ENCODE results near the gene OR14A16. TPM values are rescaled to one million over a fixed set of nuclear protein-coding genes. Genes with fewer than 3 reads are reported as not detected.

OR14A16 gene
- total RNA-seq, 2 experiments from 2014 or later, result not detected

- H3K27ac Mint-ChIP-seq, result no peak overlapping the region
Observed at GRCh38 chr1:247822060-247822459, 1.9 kb downstream of the OR14A16 start.

GRCh38 chr1:247812637-247813036 lies 11.3 kb downstream of the OR14A16 start:
- intact Hi-C loops (cut with DNase I, micrococcal nuclease), result no loop called here
- DNase-seq (no peak), ATAC-seq (ENCODE audit: poor library complexity) (no peak)
- no peaks in the 10 kb centered on the region for H3K36me3 ChIP-seq (ENCODE audit: insufficient read depth, low read length)
- Mint-ChIP-seq H3K36me3 (ENCODE audit: low read depth) (no peaks in the 10 kb centered on the region), H3K27me3 (no peaks in the 10 kb centered on the region), H3K4me1 (ENCODE audit: low read depth) (no peaks in the 10 kb centered on the region), H3K9me3 (no peaks in the 10 kb centered on the region), H3K4me3 (no peak overlapping the region), H3K27ac (no peak overlapping the region)
- no peak for TF ChIP-seq CTCF (IDR thresholded peaks at IDR 0.05)
- H3K27ac ChIP-seq (ENCODE audit: low read depth in 1 of 2, low read length in 2 of 2), result no peak overlapping the region
- POLR2A ChIA-PET, result no interaction called here
- no peaks in the 10 kb centered on the region for H3K27me3 ChIP-seq (ENCODE audit: control insufficient read depth in 1 of 2, insufficient read depth in 2 of 2, low read length in 2 of 2)
- no peak overlapping the region for H3K4me3 ChIP-seq (ENCODE audit: low read length)
- no peaks in the 10 kb centered on the region for H3K4me1 ChIP-seq (ENCODE audit: insufficient read depth, low read length)
- CTCF ChIA-PET, result no interaction called here
- H3K9me3 ChIP-seq (ENCODE audit: control insufficient read depth in 1 of 2, insufficient read depth in 1 of 2, low read length in 2 of 2), result peaks cover 0 to 3% of the 10 kb centered on the region in 2 experiments

More at GRCh38 chr1:247822060-247822459, 1.9 kb downstream of the OR14A16 start:
- Mint-ChIP-seq H3K4me3 (no peak overlapping the region), H3K9me3 (no peaks in the 10 kb centered on the region), H3K27me3 (no peaks in the 10 kb centered on the region), H3K36me3 (ENCODE audit: low read depth) (no peaks in the 10 kb centered on the region), H3K4me1 (ENCODE audit: low read depth) (no peaks in the 10 kb centered on the region)
- ATAC-seq (ENCODE audit: poor library complexity) (no peak), DNase-seq (no peak)
- TF ChIP-seq CTCF (IDR thresholded peaks at IDR 0.05), result no peak
- intact Hi-C loops (cut with DNase I, micrococcal nuclease), result no loop called here
- Histone ChIP-seq H3K4me3 (ENCODE audit: low read length) (no peak overlapping the region), H3K27ac (ENCODE audit: low read depth in 1 of 2, low read length in 2 of 2) (no peak overlapping the region), H3K9me3 (ENCODE audit: control insufficient read depth in 1 of 2, insufficient read depth in 1 of 2, low read length in 2 of 2) (no peaks in the 10 kb centered on the region), H3K4me1 (ENCODE audit: insufficient read depth, low read length) (no peaks in the 10 kb centered on the region), H3K27me3 (ENCODE audit: control insufficient read depth in 1 of 2, insufficient read depth in 2 of 2, low read length in 2 of 2) (no peaks in the 10 kb centered on the region), H3K36me3 (ENCODE audit: insufficient read depth, low read length) (no peaks in the 10 kb centered on the region)
- POLR2A ChIA-PET, result no interaction called here
- CTCF ChIA-PET, result no interaction called here

GRCh38 chr1:247797518-247797917 lies 26.4 kb downstream of the OR14A16 start:
- intact Hi-C loops (cut with DNase I, micrococcal nuclease), result no loop called here
- ATAC-seq (ENCODE audit: poor library complexity), result no peak
- no peaks in the 10 kb centered on the region for H3K4me1 Mint-ChIP-seq (ENCODE audit: low read depth)
- H3K4me3 ChIP-seq (ENCODE audit: low read length), result no peak overlapping the region
- no peak for TF ChIP-seq CTCF (IDR thresholded peaks at IDR 0.05)
- H3K4me3 Mint-ChIP-seq, result no peak overlapping the region
- H3K27me3 Mint-ChIP-seq, result no peaks in the 10 kb centered on the region
- H3K9me3 ChIP-seq (ENCODE audit: control insufficient read depth in 1 of 2, insufficient read depth in 1 of 2, low read length in 2 of 2), result no peaks in the 10 kb centered on the region
- no peaks in the 10 kb centered on the region for H3K4me1 ChIP-seq (ENCODE audit: insufficient read depth, low read length)
- H3K36me3 ChIP-seq (ENCODE audit: insufficient read depth, low read length), result no peaks in the 10 kb centered on the region
- peaks cover 0 to 3% of the 10 kb centered on the region in 2 experiments for H3K27me3 ChIP-seq (ENCODE audit: control insufficient read depth in 1 of 2, insufficient read depth in 2 of 2, low read length in 2 of 2)
- ChIA-PET POLR2A (no interaction called here), CTCF (no interaction called here)
- H3K27ac ChIP-seq (ENCODE audit: low read depth in 1 of 2, low read length in 2 of 2), result no peak overlapping the region
- peaks cover 7% of the 10 kb centered on the region for H3K9me3 Mint-ChIP-seq
- H3K27ac Mint-ChIP-seq, result no peak overlapping the region
- no peaks in the 10 kb centered on the region for H3K36me3 Mint-ChIP-seq (ENCODE audit: low read depth)
- DNase-seq, result no peak

All from CD4-positive, alpha-beta T cell (primary cell).